ENCODE data around the gene ACSL1.
A peak's percentile ranks its signal among the peaks of the same experiment; 100 is the strongest.

The ACSL1 gene

GRCh38 chr4:184838249-184839074, 12.7 kb upstream of the ACSL1 start:
- DNase-seq: peak; percentile 39 to 44

GRCh38 chr4:184836613-184837012, 10.8 kb upstream of the ACSL1 start:
- DNase-seq: no peak

- DNase-seq: no peak
Measured at GRCh38 chr4:184833046-184833838, 7.5 kb upstream of the ACSL1 start.

GRCh38 chr4:184831153-184831552, 5.4 kb upstream of the ACSL1 start:
- no peak for DNase-seq

- DNase-seq: no peak
Measured at GRCh38 chr4:184826691-184827270, 1.0 kb upstream of the ACSL1 start.

GRCh38 chr4:184825141-184825895, 450 bp downstream of the ACSL1 start:
- DNase-seq: no peak

- no peak for DNase-seq
Measured at GRCh38 chr4:184824776-184825084, 1.0 kb downstream of the ACSL1 start.

GRCh38 chr4:184824081-184824775, 1.5 kb downstream of the ACSL1 start:
- DNase-seq: no peak

GRCh38 chr4:184823014-184823413, 2.8 kb downstream of the ACSL1 start:
- no peak for DNase-seq

- DNase-seq: no peak
Measured at GRCh38 chr4:184822356-184822755, 3.4 kb downstream of the ACSL1 start.

- DNase-seq: no peak
Measured at GRCh38 chr4:184821242-184821641, 4.5 kb downstream of the ACSL1 start.

GRCh38 chr4:184819786-184820185, 6.0 kb downstream of the ACSL1 start:
- DNase-seq: no peak

- DNase-seq: no peak
Measured at GRCh38 chr4:184818216-184818564, 7.6 kb downstream of the ACSL1 start.

- no peak for DNase-seq
Measured at GRCh38 chr4:184817494-184818215, 8.1 kb downstream of the ACSL1 start.

GRCh38 chr4:184816962-184817361, 8.8 kb downstream of the ACSL1 start:
- no peak for DNase-seq

- peak; percentile 68 to 75 for DNase-seq
Measured at GRCh38 chr4:184815046-184815877, 10.5 kb downstream of the ACSL1 start.

GRCh38 chr4:184814686-184815045, 11.1 kb downstream of the ACSL1 start:
- DNase-seq: no peak

- peak in 1 of 2 experiments; percentile 22 for DNase-seq
Measured at GRCh38 chr4:184812651-184813181, 13.1 kb downstream of the ACSL1 start.

- DNase-seq: no peak
Measured at GRCh38 chr4:184812199-184812542, 13.6 kb downstream of the ACSL1 start.

- no peak for DNase-seq
Measured at GRCh38 chr4:184811526-184812198, 14.1 kb downstream of the ACSL1 start.
